Ovary (tissue), 9 donors: ENCODE results near the gene SORL1. TPM values are rescaled to one million over a fixed set of nuclear protein-coding genes. Genes with fewer than 3 reads are reported as not detected.

Experiments used
- DNase-seq, 5 donors: peaks; one replicate each; pipeline ENCODE4 v3.0.0-alpha.2; 2019 to 2020
- H3K27ac ChIP-seq, 2 donors: fragments of 200-600 bp; one replicate each; pipeline versions ENCODE4 v1.5.1 to v1.8.0; 2019 to 2022
- H3K27me3 ChIP-seq: fragments of 200-600 bp; one replicate; pipeline ENCODE4 v1.8.0; 2022
- H3K36me3 ChIP-seq: fragments of 200-600 bp; sonication (generic); one replicate; pipeline ENCODE4 v1.5.1; 2019
- H3K4me1 ChIP-seq: one replicate; pipeline ENCODE4 v1.8.1; 2013; ENCODE audit warnings: mild to moderate bottlenecking, moderate library complexity; ENCODE audit not compliant: insufficient read depth
- H3K4me3 ChIP-seq: fragments of 200-600 bp; sonication (generic); one replicate; pipeline ENCODE4 v1.5.1; 2017
- H3K9me3 ChIP-seq, 2 donors: fragments of 200-600 bp in 1 of 2; sonication (generic) in 1 of 2; one replicate each; pipeline versions ENCODE4 v1.5.1 to v1.8.1; 2013 to 2019; ENCODE audit warnings: mild to moderate bottlenecking in 1 of 2, moderate library complexity in 1 of 2
- CTCF ChIP-seq, 3 donors: fragments of 450-650 bp in 2 of 3; fragments of 200-600 bp in 1 of 3; IDR thresholded peaks; one replicate each; pipeline versions ENCODE4 v1.5.1 to v1.8.0; 2016 to 2022; ENCODE audit warnings: antibody characterized with exemption in 3 of 3, mild to moderate bottlenecking in 1 of 3
- EP300 ChIP-seq: sonication (generic); formaldehyde crosslinking; IDR thresholded peaks from one replicate; pipeline ENCODE4 v1.6.1; 2017; ENCODE audit warnings: antibody characterized with exemption
- POLR2A ChIP-seq: fragments of 450-650 bp; IDR thresholded peaks from one replicate; pipeline ENCODE4 v1.6.1; 2017; ENCODE audit warnings: antibody characterized with exemption, mild to moderate bottlenecking, moderate library complexity
- WGBS, 3 donors: extraction: QIAGEN DNeasy Blood & Tissue Kit in 1 of 3; methylation state at CpG; one replicate each; pipeline versions ENCODE4 v1.1.5 to v1.1.7; 2013 to 2017; 5-methylcytosine and 5-hydroxymethylcytosine counted together
- intact Hi-C, 4 donors: fragments of 100-400 bp; cut with DNase I; formaldehyde crosslinking; loops; one replicate each; pipeline versions ENCODE4 v1.11.0 to v1.15.1; 2022 to 2023
- polyA plus RNA-seq, 2 donors: library from polyadenylated mRNA; stranded (reverse); fragments of 200-250 nt in 1 of 2; fragments of 350-450 nt in 1 of 2; fragmentation: Illumina TruSeq in 1 of 2; extraction: RNeasy Lipid Tissue Mini Kit (QIAGEN cat#74804) in 1 of 2; gene quantifications; one replicate each; pipeline ENCODE4 v1.2.3, GENCODE V29; 2013 to 2014
- total RNA-seq, 7 donors: library from RNA; depleted of rRNA in 2 of 7; stranded (reverse); fragments of >200 nt in 2 of 7; fragmentation: NEBNext Ultra II Directional in 3 of 7; extraction: Animal tissue kit (Norgen Biotek cat#: 25700) in 3 of 7; gene quantifications; one replicate each; pipeline versions ENCODE4 v1.1.0 to v1.2.4, GENCODE V29; 2016 to 2023
- donor health status: DM: no; HTN: no; CAD: no; lungs with moderate emphysema.
- donor health status: DM: no; HTN: no; CAD: no.
- donor health status: Bipolar disorder and iron deficiency.
- donor health status: DM: yes; HTN: yes; CAD: no.
- donor health status: DM: no; HTN: no; CAD: no.
- donor health status: DM: yes; HTN: yes; CAD: no.

Gene SORL1
- total and polyA plus RNA-seq, 9 donors = 2.9 to 64.5 (median 23.4) TPM

- no peak overlapping the region for H3K4me3 ChIP-seq
- DNase-seq = no peak
- 88 to 95% (median 91%) methylated on average over 2 of the region's 2 CpGs for WGBS, 3 donors
- no peak overlapping the region for H3K27ac ChIP-seq
- H3K9me3 ChIP-seq = no peaks in the 10 kb centered on the region
- H3K4me1 ChIP-seq = peaks cover 3% of the 10 kb centered on the region
- no peak for TF ChIP-seq CTCF (IDR thresholded peaks at IDR 0.05)
- no peak for TF ChIP-seq EP300
- TF ChIP-seq POLR2A = no peak
- no peaks in the 10 kb centered on the region for H3K36me3 ChIP-seq
- no peaks in the 10 kb centered on the region for H3K27me3 ChIP-seq
- intact Hi-C loops = loop anchor here in 2 of 4 donors (10.0 kb wide), 2 partner anchors 79 to 139 kb away; no protein-coding TSS in a partner anchor
Measured at GRCh38 chr11:121456151-121456550, 4.0 kb downstream of the SORL1 start.

GRCh38 chr11:121456816-121457431 lies 4.8 kb downstream of the SORL1 start:
- no peaks in the 10 kb centered on the region for H3K9me3 ChIP-seq
- intact Hi-C loops = loop anchor here in 2 of 4 donors (10.0 kb wide), 2 partner anchors 78 to 138 kb away; no protein-coding TSS in a partner anchor
- H3K4me1 ChIP-seq = no peaks in the 10 kb centered on the region
- H3K27me3 ChIP-seq = no peaks in the 10 kb centered on the region
- H3K27ac ChIP-seq = no peak overlapping the region
- H3K4me3 ChIP-seq = no peak overlapping the region
- DNase-seq = no peak
- no peaks in the 10 kb centered on the region for H3K36me3 ChIP-seq
- no peak for TF ChIP-seq POLR2A
- no peak for TF ChIP-seq CTCF (IDR thresholded peaks at IDR 0.05)
- no peak for TF ChIP-seq EP300
- 72 to 79% (median 73%) methylated on average over 11 of the region's 11 CpGs for WGBS, 3 donors

DNA sequence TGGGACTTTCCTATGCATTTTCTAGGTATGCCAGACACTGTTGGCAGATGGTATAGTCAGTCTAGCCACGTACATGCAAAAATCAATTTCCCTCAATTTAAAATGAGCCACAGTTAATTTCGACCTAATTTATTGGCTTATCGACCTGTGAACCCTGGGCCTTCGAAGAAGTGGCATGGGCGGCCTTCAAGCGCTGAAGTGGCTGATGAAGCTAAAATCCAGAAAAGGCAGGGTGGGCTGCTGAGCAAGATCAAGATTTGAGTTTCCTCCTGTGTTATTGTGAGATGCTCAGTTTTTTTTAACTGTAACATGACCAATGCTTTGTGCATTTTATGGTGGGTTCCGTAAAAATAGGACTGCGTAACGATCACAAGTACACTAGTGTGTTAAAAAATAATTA lies 6.4 kb downstream of the SORL1 start:
- 92 to 95% (median 94%) methylated on average over 9 of the region's 9 CpGs for WGBS, 3 donors
- no peak for TF ChIP-seq POLR2A
- no peak for TF ChIP-seq EP300
- TF ChIP-seq CTCF (IDR thresholded peaks at IDR 0.05) = no peak

DNA sequence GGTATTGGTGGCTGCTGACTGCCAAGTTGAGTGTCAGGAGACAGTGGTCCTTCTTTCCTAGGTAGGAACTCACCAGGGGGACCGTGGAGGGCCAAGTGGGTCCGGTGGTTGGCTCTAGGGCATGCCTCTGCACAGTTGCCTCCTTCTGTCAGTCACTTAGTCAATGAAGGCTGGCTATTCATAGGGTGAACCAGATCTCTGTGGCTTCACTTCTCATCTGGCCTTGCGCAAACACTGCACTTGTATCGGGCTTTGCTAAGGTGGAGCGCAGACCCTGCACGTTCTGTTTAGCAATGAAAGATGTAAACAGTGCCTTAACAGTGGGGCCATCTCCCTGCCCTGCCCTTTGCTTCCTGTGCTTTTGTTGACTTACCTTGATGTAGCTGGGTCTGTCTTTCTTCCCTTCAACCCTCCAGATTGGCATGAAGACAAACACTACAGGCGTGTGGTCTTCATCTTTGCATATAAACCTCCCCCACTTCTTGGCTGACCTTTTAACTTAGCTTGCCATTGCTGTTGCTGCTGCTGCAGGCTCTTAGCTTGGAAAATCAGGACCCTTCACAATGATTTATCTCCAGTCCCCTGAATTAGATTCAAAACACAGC lies 7.4 kb downstream of the SORL1 start:
- Histone ChIP-seq H3K27ac (no peak overlapping the region), H3K36me3 (no peaks in the 10 kb centered on the region), H3K4me3 (no peak overlapping the region), H3K4me1 (peaks cover under 1% of the 10 kb centered on the region), H3K27me3 (no peaks in the 10 kb centered on the region), H3K9me3 (no peaks in the 10 kb centered on the region)
- DNase-seq = no peak
- intact Hi-C loops = loop anchor here in 2 of 4 donors (10.0 kb wide), 2 partner anchors 75 to 135 kb away; no protein-coding TSS in a partner anchor
- TF ChIP-seq CTCF (IDR thresholded peaks at IDR 0.05) = no peak
- WGBS, 3 donors = 78 to 91% (median 85%) methylated on average over 7 of the region's 7 CpGs

More for the DNA sequence above, 6.4 kb downstream of the SORL1 start:
- Histone ChIP-seq H3K4me1 (no peaks in the 10 kb centered on the region), H3K27me3 (no peaks in the 10 kb centered on the region), H3K27ac (no peak overlapping the region), H3K36me3 (no peaks in the 10 kb centered on the region), H3K4me3 (no peak overlapping the region), H3K9me3 (no peaks in the 10 kb centered on the region)
- intact Hi-C loops = loop anchor here in 2 of 4 donors (10.0 kb wide), 2 partner anchors 76 to 136 kb away; no protein-coding TSS in a partner anchor
- no peak for DNase-seq
